Measurements from ENCODE around the gene PPFIA3.
"Not testable (repeated sequence)": the region's sequence is repeated elsewhere in the genome, so short reads cannot be mapped to it uniquely, and the experiment has no call there.

The PPFIA3 gene

DNA sequence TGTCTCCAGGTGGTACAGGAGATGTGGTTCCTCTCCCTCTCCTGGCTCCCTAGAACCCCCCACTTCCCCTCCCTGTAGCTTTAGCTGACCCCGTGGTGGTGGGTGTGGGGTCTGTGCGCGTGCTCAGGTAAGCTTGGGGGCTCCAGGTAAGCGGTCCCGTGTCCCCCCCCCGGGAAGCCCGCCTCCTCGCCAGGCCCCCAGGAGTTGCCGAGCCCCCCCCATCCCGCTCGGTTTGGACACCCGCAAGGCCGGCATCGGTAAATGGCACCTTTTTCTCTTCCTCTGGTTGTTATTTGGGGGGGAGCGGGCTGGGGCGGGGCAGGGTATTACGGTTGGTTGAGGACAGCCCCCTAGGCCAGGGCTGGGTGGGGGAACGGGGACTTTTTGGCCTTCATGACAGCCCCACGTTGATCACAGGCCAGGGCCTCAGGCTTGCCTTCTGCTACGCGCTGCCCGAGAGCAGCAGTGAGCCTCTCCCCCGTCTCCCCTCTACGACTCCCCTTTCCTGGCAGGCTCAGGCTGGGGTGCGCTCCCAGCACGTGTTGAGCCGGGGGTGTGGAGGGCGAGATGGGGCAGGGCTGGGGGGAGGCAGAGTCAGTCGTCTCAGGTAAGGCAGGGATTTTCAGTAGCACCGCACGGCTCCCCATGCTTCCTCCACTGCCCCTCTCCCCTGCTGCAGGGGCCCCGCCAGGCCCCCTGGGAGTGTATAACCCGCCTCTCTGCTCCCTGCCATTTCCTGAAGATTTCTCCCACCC lies 15.8 kb upstream of the PPFIA3 start:
- DNase-seq = no peak

DNA sequence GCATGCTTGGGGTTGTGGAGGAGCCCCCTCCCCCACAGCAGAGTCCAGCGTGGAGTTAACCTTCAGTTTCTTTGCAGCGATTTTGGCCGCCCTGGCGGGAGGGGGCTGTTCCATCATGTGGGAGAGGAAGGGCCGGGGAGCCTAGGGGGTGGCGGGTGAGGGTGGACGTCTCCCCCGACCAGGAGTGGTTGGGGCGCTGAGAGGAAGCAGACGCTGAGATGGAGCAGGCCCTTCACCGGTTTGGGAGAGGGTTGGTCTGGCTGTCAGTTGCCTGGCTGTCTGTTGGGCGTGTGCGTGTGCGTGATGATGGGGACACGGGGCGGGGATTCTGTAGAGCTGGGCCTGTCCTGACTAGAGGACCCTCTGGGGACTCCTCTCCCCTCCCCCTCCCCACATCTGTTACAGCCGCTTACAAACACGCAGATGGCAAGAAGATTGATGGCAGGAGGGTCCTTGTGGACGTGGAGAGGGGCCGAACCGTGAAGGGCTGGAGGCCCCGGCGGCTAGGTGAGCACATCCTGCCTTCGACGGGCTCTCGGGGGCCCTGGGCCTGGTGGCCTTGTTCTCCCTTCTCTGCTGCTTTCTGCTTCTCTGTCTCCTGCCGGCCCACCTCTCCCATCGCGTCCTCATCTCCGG lies 15.0 kb upstream of the PPFIA3 start:
- DNase-seq = no peak

DNA sequence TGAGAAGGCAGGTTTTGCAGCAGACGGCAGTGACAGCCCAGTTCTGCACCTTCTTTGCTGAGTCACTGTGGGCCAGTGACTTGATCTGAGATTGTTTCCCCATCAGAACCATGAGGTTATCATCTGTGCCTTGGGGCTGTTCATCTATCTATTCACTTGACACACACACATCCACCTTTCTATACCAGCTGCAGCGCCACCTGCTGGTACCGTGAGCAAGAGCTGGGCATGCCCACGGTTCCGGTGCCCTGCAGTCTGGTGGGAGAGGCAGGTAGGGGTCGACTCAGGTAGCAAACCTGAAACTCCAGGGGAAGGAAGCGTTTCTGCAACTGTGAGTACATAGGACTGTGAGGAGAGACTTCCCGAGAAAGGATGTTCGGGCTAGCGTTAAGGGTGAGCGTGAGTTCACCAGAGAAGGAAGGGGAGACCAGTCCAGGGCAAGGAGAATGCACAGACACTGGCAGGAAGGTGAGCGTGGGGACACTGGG lies 12.7 kb upstream of the PPFIA3 start:
- DNase-seq = peak; percentile 53

DNA sequence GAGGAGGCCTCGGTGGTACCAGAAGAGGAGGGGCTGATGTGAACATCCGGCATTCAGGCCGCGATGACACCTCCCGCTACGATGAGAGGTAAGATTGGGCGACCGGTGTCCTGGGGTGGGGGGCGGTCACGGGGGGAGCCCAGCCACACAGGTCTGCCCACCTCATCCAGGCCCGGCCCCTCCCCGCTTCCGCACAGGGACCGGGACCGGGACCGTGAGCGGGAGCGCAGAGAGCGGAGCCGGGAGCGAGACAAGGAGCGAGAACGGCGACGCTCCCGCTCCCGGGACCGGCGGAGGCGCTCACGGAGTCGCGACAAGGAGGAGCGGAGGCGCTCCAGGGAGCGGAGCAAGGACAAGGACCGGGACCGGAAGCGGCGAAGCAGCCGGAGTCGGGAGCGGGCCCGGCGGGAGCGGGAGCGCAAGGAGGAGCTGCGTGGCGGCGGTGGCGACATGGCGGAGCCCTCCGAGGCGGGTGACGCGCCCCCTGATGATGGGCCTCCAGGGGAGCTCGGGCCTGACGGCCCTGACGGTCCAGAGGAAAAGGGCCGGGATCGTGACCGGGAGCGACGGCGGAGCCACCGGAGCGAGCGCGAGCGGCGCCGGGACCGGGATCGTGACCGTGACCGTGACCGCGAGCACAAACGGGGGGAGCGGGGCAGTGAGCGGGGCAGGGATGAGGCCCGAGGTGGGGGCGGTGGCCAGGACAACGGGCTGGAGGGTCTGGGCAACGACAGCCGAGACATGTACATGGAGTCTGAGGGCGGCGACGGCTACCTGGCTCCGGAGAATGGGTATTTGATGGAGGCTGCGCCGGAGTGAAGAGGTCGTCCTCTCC lies 11.5 kb upstream of the PPFIA3 start:
- DNase-seq = no peak

DNA sequence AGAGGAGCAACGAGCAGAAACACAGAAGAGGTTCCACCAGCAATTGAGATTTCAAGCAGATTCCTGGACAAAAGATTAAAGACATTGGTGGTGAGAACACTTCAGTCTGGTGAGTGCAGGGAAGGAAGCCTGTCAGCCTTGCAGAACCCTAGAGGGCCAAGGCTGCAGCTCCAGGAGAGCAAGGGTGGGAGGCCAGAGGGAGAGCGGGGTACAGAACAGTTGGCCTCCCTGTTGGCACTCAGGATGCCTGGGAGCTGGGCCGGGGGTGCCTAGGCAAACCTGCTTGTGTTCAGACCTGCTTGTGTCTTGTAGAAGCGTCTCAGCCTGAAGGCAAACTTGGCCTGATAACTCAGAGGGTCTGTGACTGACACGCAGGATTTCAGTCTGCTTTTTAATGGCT lies 10.3 kb upstream of the PPFIA3 start:
- DNase-seq = no peak

DNA sequence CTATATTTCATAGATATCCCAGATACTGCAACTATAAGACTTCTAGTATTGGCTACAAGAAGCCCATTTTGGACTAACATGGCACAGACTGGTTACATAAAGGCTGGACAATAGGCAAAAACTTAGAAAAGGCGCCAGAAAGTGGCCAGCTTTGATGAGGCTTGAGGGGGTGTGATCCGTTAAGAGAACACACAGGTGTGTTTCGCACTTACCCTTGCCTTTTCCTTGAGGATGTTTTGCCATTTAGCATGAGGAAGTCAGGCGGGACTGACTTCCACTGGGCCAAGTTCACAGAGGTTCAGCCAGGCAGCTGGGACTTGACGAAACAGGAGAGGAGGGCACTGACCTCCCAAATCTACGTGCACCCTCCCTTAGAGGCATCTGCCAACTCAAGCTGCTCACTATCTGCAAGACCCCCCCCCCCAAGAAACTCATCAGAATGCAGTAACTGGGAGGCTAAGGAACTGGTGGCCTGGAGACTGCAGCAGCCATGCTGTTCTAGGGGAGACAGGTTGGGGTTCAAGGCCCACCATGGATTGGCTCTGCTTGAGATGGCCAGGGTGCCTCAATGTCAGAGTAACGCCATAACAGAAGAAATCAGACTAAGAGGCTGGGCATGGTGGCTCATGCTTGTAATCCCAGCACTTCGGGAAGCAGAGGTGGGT lies 9.6 kb upstream of the PPFIA3 start:
- no peak for DNase-seq

DNA sequence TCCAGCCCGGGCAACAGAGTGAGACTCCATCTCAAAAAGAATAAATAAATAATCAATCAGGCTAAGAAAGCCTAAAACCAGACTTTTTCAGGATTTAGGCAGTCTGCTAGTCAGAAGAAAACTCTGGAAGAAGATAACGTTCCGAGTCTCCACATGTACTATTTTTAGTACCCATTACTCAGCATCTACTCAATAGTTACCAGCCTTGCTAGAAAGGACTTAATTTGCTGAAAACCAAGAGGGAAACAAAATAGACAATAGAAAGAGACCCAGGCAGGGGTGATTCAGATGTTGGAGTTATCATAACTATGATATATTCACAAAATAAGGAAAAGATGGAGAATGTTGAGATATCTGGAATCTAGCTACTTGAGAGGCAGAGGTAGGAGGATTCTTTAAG lies 8.8 kb upstream of the PPFIA3 start:
- no peak for DNase-seq

DNA sequence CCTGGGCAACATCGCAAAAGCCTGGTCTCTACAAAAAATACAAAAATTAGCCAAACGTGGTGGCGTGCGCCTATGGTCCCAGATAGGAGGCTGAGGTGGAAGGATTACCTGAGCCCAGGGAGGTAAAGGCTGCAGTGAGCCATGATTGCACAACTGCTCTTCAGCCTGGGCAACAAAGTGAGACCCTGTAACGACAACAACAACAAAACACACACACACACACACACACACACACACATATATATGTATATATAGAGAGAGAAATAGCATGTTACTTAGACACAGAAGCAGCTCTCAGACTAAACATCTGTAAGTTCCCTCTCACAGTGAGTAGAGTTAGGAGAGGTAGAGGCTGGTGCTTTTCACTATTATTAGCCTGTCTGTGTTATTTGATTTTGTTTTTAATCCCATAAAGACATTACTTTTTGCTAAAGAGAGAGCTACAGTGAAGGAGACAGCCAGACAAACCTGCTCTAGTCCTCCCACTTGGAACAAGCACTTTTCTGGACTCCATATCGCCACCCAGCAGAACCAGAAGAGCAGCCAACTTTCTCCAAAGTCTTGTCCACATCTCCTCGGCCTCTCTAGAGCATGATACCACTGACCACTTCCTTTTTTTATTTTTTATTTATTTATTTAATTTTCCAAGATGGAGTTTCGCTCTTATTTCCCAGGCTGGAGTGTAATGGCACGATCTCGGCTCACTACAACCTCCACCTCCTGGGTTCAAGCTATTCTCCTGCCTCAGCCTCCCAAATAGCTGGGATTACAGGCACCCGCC lies 7.9 kb upstream of the PPFIA3 start:
- DNase-seq = no peak

DNA sequence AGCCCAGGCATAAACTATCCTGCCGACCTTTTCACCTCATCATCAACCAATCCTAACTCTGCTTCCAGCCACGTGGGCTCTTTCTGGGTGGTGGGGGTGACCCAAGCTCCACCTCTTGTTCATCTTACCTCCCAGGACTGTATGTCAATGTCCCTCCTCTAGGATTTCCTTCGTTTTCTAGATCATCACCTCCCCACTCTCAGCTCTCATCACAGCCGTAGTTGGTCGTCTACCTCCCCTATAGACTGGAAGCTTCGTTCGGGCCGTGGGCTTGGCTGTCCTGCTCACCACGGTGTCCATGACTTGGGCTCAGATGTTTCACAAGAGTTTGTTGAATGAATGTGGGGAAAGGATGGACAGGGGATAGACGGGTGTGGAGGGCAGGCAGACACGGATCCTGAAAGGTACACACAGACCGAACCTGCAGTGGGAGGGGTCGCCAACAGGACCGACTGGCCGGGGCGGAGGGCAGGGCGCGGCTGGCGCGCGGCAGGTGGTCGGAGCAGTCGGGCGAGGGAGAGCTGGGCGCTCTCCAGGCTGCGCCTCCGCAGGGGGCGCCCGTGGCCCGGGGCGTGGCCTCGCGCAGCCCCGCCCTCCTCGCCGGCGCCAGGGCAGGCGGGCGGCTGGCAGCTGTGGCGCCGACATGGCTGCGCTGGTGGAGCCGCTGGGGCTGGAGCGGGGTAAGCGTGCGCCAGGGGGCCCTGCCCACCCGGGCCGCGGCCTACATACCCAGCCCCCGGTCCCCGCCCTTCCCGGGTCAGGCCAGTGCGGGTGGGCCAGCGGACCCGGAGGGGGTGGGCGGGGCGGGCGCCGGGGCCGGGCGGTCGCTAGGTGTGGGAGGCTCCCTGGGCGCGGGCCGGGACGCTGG lies 5.3 kb upstream of the PPFIA3 start, which contains the start of gene LIN7B:
LIN7B (plus strand) TSS at position 609 of the 868 bp plus-strand sequence; CDS start at position 644, 35 bp downstream.
- DNase-seq = peak; percentile 59

DNA sequence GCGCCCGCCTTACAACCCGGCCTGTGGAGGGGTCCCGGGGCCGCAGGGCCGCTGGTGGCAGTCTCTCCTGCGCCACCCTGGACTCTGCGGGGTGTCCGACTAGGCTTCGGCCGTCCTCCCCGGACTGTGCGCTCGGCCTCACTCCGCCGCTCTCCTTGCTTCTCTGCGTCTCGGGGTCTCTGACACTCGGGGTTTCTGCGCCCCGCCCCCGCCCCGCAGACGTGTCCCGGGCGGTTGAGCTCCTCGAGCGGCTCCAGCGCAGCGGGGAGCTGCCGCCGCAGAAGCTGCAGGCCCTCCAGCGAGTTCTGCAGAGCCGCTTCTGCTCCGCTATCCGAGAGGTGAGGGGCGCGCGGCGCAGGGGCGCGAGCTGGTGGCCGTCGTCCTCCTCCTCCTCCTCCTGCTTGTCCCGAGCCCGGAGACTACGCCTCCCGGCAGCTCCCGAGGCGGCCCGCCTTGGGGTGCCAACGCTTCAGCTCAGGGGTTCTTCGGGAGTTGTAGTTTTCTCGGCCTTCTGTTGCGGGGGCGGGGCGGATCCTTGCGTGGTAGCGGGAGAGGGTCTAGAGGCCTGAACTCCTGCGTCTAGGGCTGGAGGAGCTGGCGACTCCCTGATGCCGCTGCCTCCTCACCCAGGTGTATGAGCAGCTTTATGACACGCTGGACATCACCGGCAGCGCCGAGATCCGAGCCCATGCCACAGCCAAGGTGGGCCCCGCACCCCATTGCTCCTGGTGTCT lies 4.5 kb upstream of the PPFIA3 start:
- peak; percentile 28 for DNase-seq

DNA sequence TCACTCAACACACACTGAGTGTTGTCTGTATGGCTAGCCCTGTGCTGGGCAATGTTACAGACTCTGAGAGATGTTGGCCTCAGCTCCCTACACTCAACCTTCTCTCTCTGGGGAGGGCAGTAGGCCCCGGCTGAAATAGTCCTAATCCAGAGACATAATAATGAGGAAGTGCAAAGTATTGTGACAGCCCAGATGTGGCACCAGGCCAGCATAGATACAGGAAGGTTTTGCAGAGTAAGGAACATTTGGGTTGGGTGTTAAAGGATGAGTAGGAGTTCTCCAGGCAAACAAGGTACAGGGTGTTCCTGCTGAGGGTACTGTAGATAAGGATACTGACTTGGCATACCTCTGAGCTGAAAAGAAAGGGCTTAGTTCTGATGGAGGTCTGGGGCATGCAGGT lies 2.8 kb upstream of the PPFIA3 start:
- DNase-seq = no peak

DNA sequence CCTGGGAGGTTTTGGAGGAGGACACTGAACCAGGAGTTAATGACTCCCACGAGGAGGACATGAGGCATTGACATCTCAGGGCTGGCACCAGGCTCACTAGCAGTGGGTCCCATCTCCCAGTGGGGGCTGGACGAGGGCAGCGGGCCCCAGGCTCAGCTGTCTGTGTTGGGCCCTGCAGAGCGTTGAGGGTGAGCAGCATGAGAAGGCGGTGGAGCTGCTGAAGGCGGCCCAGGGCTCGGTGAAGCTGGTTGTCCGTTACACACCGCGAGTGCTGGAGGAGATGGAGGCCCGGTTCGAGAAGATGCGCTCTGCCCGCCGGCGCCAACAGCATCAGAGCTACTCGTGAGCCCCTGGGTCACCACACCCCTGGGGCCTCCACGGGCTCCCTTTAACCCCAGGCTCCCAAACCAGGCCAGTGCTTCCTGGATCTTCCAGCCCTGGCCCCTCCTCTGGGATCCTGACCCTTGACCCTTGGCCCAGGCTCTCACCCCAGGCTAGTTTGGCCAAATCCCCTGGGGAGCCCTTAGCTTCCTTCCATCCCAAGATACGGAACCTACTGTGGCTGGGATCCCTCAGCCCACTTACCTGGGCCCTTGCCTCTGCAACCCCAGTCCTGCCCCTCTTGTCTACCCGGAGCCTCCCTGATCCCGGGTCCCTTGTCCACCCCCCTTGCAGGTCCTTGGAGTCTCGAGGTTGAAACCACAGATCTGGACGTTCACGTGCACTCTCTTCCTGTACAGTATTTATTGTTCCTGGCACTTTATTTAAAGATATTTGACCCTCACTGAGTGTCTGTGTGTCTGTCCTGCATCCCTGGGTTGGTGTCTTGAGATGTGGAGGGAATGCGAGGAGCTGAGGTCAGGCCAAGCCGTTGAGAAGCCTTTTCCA lies 1.4 kb upstream of the PPFIA3 start:
- DNase-seq = no peak

DNA sequence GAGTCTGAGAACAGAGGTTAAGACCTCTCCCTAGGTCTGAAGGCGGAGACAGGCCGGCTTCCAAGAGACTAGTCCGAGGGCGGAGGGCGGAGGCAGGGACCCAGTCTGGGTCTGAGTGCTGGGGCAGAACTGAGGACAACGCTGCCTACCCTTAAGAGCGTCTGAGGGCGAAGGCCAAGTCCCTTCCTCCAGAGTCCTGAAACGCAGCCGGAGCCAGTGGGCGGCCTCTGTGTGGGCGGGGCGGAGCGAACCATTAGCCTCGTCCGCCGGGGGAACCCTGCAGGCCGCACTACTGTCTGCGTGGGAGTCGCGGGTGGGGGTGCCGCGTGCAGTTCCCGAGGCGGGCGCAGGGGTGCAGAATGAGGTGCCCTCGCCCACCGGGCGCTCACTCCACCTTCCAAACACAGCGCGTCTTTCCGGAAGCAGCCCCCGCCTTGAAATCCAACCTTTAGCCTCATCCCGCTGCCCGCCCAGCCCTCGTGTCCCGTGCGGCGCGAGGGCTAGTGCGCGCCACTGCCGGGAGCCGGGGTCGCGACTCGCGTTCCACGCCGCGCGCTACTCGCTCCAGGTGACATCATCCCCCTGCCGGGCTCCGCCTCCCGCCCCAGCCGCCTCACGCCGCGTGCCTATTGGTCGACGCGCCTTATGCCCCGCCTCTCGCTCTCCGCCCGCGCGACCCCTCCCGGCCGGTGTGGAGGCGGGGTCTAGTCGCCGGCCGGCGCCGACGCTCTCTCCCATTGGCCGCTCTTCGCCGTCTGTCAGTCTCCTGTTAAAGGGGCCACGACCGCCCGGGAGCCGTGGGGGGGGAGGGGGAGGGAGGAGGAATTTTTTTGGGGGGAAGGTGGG lies 556 bp upstream of the PPFIA3 start, which contains the start of gene C19orf73:
C19orf73 (minus strand) TSS at position 579 of the 846 bp plus-strand sequence; CDS start at position 458, 121 bp downstream.
- DNase-seq = peak; percentile 95

DNA sequence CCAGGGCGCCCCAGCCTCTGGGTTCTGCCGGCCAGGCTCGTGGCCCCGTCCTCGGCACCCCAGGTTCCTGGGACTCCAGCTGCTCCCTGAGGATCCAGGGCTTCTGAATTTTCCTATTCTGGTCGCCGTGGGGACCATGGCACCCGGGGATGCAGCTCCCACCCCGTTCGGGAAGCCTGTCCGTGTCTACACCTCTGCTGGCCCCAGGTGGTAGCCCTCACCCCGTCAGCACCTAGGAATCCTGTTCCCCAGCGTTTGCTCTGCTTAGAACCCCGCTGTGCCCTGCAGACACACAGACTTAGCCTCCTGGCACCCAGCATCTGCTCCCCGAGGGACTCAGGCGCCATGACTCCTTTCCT lies 960 bp downstream of the PPFIA3 start:
- DNase-seq = no peak

DNA sequence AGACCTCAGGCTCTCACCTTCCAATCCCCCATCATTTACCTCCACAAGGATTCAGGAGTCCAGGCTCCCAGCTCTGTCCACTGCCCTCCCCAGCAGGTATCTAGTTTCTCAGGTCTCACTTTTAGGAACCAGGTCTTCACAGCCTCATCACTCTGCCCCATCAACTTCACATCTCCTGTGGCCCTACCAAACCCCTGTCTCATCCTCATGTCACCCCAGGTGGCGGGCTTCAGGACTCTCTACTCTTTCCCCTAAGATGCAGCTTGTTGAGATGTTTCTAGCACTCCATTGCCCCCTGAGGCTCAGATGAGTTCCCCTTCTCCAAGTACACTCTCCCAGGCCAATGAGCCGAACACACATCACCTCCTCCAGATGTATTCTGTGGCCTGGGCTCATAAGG lies 1.5 kb downstream of the PPFIA3 start:
- no peak for DNase-seq

DNA sequence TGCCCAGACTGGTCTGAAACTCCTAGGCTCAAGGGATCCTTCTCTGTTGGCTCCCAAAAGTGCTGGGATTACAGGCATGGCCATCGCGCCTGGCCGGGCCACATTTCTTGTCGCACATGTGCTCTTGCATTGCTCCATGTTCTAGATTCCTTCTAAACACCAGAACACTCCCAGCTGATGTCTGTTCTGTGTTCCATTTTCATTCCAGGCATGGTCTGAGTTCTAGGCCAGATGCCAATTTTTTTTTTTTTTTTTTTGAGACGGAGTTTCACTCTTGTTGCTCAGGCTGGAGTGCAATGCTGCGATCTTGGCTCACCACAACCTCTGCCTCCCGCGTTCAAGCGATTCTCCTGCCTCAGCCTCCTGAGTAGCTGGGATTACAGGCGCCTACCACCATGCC lies 2.5 kb downstream of the PPFIA3 start:
- not testable (repeated sequence) for DNase-seq

DNA sequence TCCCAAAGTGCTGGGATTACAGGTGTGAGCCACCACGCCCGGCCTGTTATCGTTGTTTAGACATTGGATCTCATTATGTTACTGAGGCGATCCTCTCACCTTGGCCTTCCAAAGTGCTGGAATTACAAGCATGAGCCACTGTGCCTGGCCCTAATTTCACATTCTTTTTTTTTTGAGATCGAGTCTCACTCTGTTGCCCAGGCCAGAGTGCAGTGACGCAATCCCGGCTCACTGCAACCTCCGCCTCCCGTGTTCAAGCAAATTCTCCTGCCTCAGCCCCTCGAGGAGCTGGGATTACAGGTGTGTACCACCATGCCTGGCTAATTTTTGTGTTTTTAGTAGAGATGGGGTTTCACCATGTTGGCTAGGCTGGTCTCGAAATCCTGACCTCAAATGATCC lies 3.9 kb downstream of the PPFIA3 start:
- DNase-seq = not testable (repeated sequence)

DNA sequence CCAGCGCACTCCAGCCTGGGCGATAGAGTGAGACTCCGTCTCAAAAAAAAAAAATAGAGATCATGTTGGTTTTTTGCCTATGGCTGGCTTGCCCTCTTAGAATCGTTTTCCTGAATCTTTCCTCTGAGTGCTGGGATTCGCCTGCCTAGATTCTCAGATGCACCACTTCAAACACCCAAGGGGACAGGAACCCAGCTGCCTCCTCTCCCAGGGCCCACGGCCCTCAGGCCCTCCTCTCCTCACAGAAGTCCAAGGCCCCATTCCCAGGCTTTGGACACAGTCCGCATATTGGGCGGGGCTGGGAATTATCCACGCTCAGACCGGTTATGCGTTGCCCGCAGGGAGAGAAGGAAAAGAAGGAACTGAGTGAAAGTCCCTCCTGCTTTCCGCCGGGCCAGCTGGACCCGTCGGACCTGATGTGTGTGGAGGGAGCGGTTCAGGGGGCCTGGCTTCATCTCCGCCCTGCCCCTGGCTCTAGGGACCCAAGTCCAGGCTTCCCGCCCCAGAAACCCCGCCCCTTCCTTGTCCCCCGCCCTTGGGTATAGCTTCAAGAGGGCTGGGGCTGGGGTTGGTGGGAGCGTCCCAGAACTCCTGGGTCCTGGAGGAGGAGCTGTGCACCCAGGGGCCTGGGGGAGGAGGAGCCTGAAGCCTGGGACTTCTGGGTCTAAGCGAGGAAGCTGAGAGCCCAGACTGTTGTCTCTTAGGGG lies 5.8 kb downstream of the PPFIA3 start:
- DNase-seq = no peak

All from activated CD4-positive, alpha-beta T cell treated with anti-CD3 and anti-CD28 coated beads for 1 hour (primary cell).